GM19043 (cell line): ENCODE results near the gene JPH4.

ENCODE experiments used
- ATAC-seq: cut with Tn5 transposase; IDR thresholded peaks from one replicate; pipeline ENCODE4 v1.9.1; 2021; ENCODE audit warnings: low read depth; ENCODE audit not compliant: unreplicated experiment

JPH4 gene

GRCh38 chr14:23535943-23536342 lies 42.6 kb downstream of the JPH4 start:
- no peak for ATAC-seq

- no peak for ATAC-seq
These were observed 44.7 kb downstream of the JPH4 start for GRCh38 chr14:23533652-23534435.

GRCh38 chr14:23532658-23533057 lies 45.9 kb downstream of the JPH4 start:
- ATAC-seq: no peak

- no peak for ATAC-seq
These were observed 47.2 kb downstream of the JPH4 start for GRCh38 chr14:23531391-23531790.

GRCh38 chr14:23530375-23531055 lies 48.1 kb downstream of the JPH4 start:
- ATAC-seq: no peak

- ATAC-seq: no peak
These were observed 49.6 kb downstream of the JPH4 start for GRCh38 chr14:23529016-23529415.

GRCh38 chr14:23528555-23528954 lies 50.0 kb downstream of the JPH4 start:
- ATAC-seq: no peak

- no peak for ATAC-seq
These were observed 53.0 kb downstream of the JPH4 start for GRCh38 chr14:23525611-23526010.

GRCh38 chr14:23524954-23525353 lies 53.6 kb downstream of the JPH4 start:
- no peak for ATAC-seq

GRCh38 chr14:23523229-23524016 lies 55.2 kb downstream of the JPH4 start:
- ATAC-seq: no peak

- no peak for ATAC-seq
These were observed 55.9 kb downstream of the JPH4 start for GRCh38 chr14:23522643-23523198.

- ATAC-seq: no peak
These were observed 56.6 kb downstream of the JPH4 start for GRCh38 chr14:23521785-23522640.

- no peak for ATAC-seq
These were observed 57.6 kb downstream of the JPH4 start for GRCh38 chr14:23520899-23521533.

GRCh38 chr14:23518709-23519108 lies 59.9 kb downstream of the JPH4 start:
- ATAC-seq: no peak
